Measurements from ENCODE around the gene PTH1R.

Gene PTH1R

GRCh38 chr3:46884427-46884826 lies 6.9 kb downstream of the PTH1R start:
- no peak for DNase-seq

GRCh38 chr3:46884929-46885328 lies 7.4 kb downstream of the PTH1R start:
- no peak for DNase-seq

- no peak for DNase-seq
Observed at GRCh38 chr3:46885612-46886011, 8.1 kb downstream of the PTH1R start.

GRCh38 chr3:46887980-46888494 lies 10.5 kb downstream of the PTH1R start:
- no peak for DNase-seq

- DNase-seq: no peak
Observed at GRCh38 chr3:46888705-46889104, 11.2 kb downstream of the PTH1R start.

- DNase-seq: no peak
Observed at GRCh38 chr3:46889381-46890110, 12.0 kb downstream of the PTH1R start.

- DNase-seq: no peak
Observed at GRCh38 chr3:46890132-46890531, 12.6 kb downstream of the PTH1R start.

- DNase-seq: no peak
Observed at GRCh38 chr3:46891132-46891531, 13.6 kb downstream of the PTH1R start.

- DNase-seq: peak; percentile 84 to 90
Observed at GRCh38 chr3:46892285-46893145, 15.0 kb downstream of the PTH1R start.

GRCh38 chr3:46893146-46893748 lies 15.7 kb downstream of the PTH1R start:
- DNase-seq: no peak

- DNase-seq: no peak
Observed at GRCh38 chr3:46893763-46894162, 16.2 kb downstream of the PTH1R start.

- no peak for DNase-seq
Observed at GRCh38 chr3:46894256-46894655, 16.7 kb downstream of the PTH1R start.

GRCh38 chr3:46895204-46895660 lies 17.7 kb downstream of the PTH1R start:
- DNase-seq: peak; percentile 52 to 54

GRCh38 chr3:46895761-46896160 lies 18.2 kb downstream of the PTH1R start:
- DNase-seq: no peak

- DNase-seq: no peak
Observed at GRCh38 chr3:46896386-46896785, 18.9 kb downstream of the PTH1R start.

GRCh38 chr3:46897031-46897430 lies 19.5 kb downstream of the PTH1R start:
- DNase-seq: no peak

- DNase-seq: no peak
Observed at GRCh38 chr3:46897829-46898320, 20.4 kb downstream of the PTH1R start.

GRCh38 chr3:46898321-46899150 lies 21.0 kb downstream of the PTH1R start:
- no peak for DNase-seq

- no peak for DNase-seq
Observed at GRCh38 chr3:46899151-46900006, 21.9 kb downstream of the PTH1R start.

- no peak for DNase-seq
Observed at GRCh38 chr3:46900007-46900292, 22.4 kb downstream of the PTH1R start.

GRCh38 chr3:46900356-46900755 lies 22.8 kb downstream of the PTH1R start:
- DNase-seq: no peak

- no peak for DNase-seq
Observed at GRCh38 chr3:46901061-46901460, 23.5 kb downstream of the PTH1R start.

Measured in AML-193 (cell line).